Effector memory CD4-positive, alpha-beta T cell (primary cell): ENCODE data around the gene CCDC8.

Source experiments
- DNase-seq, 3 donors: peaks; one replicate each; pipeline ENCODE4 v3.0.0-alpha.2; 2020
- H3K27ac ChIP-seq: 2 replicates; pipeline ENCODE4 v1.7.0; 2013; ENCODE audit warnings: mild to moderate bottlenecking, low read length, moderate library complexity; ENCODE audit not compliant: insufficient read depth, poor library complexity, severe bottlenecking
- H3K27me3 ChIP-seq: replicated peaks from 2 replicates; pipeline ENCODE4 v1.7.0; 2013; ENCODE audit warnings: mild to moderate bottlenecking, low read length; ENCODE audit not compliant: insufficient read depth, control insufficient read depth, poor library complexity, severe bottlenecking
- H3K36me3 ChIP-seq: 2 replicates; pipeline ENCODE4 v1.7.0; 2013; ENCODE audit warnings: mild to moderate bottlenecking, low read length, moderate library complexity; ENCODE audit not compliant: control insufficient read depth, insufficient read depth
- H3K4me1 ChIP-seq: 2 replicates; pipeline ENCODE4 v1.7.0; 2013; ENCODE audit warnings: low read length, mild to moderate bottlenecking; ENCODE audit not compliant: control insufficient read depth, insufficient read depth, poor library complexity, severe bottlenecking
- H3K4me3 ChIP-seq: 2 replicates; pipeline ENCODE4 v1.7.0; 2013; ENCODE audit warnings: low read length, low read depth, mild to moderate bottlenecking; ENCODE audit not compliant: insufficient read depth, poor library complexity, severe bottlenecking
- H3K9me3 ChIP-seq: 2 replicates; pipeline ENCODE4 v1.7.0; 2013; ENCODE audit warnings: mild to moderate bottlenecking, low read length, moderate library complexity; ENCODE audit not compliant: control insufficient read depth

Gene CCDC8

GRCh38 chr19:46392252-46392801 lies 21.0 kb downstream of the CCDC8 start:
- H3K27ac ChIP-seq: no peak overlapping the region

GRCh38 chr19:46391296-46392251 lies 21.8 kb downstream of the CCDC8 start:
- Histone ChIP-seq H3K9me3 (no peaks in the 10 kb centered on the region), H3K36me3 (peaks cover 51% of the 10 kb centered on the region), H3K27me3 (no peaks in the 10 kb centered on the region), H3K4me3 (no peak overlapping the region), H3K27ac (no peak overlapping the region), H3K4me1 (no peaks in the 10 kb centered on the region)
- DNase-seq: no peak

More at GRCh38 chr19:46392252-46392801, 21.0 kb downstream of the CCDC8 start:
- no peak for DNase-seq
- Histone ChIP-seq H3K4me1 (no peaks in the 10 kb centered on the region), H3K36me3 (peaks cover 44% of the 10 kb centered on the region), H3K9me3 (no peaks in the 10 kb centered on the region), H3K27me3 (no peaks in the 10 kb centered on the region), H3K4me3 (no peak overlapping the region)

- Histone ChIP-seq H3K36me3 (peaks cover 57% of the 10 kb centered on the region), H3K27me3 (no peaks in the 10 kb centered on the region), H3K4me1 (no peaks in the 10 kb centered on the region), H3K27ac (no peak overlapping the region), H3K4me3 (no peak overlapping the region), H3K9me3 (no peaks in the 10 kb centered on the region)
- no peak for DNase-seq
Observed at GRCh38 chr19:46390866-46391265, 22.5 kb downstream of the CCDC8 start.

- Histone ChIP-seq H3K36me3 (peaks cover 60% of the 10 kb centered on the region), H3K27ac (no peak overlapping the region), H3K4me1 (no peaks in the 10 kb centered on the region), H3K9me3 (no peaks in the 10 kb centered on the region), H3K4me3 (no peak overlapping the region), H3K27me3 (no peaks in the 10 kb centered on the region)
- DNase-seq: no peak
Observed at GRCh38 chr19:46390121-46390858, 23.1 kb downstream of the CCDC8 start.

GRCh38 chr19:46388311-46389095 lies 24.9 kb downstream of the CCDC8 start:
- Histone ChIP-seq H3K27ac (no peak overlapping the region), H3K4me1 (no peaks in the 10 kb centered on the region), H3K9me3 (no peaks in the 10 kb centered on the region), H3K36me3 (peaks cover 76% of the 10 kb centered on the region), H3K4me3 (no peak overlapping the region), H3K27me3 (no peaks in the 10 kb centered on the region)
- DNase-seq: no peak

GRCh38 chr19:46387713-46388130 lies 25.6 kb downstream of the CCDC8 start:
- H3K36me3 ChIP-seq: peaks cover 84% of the 10 kb centered on the region

GRCh38 chr19:46386996-46387712 lies 26.2 kb downstream of the CCDC8 start:
- Histone ChIP-seq H3K4me1 (no peaks in the 10 kb centered on the region), H3K27me3 (no peaks in the 10 kb centered on the region), H3K9me3 (no peaks in the 10 kb centered on the region), H3K27ac (no peak overlapping the region), H3K4me3 (no peak overlapping the region), H3K36me3 (peaks cover 90% of the 10 kb centered on the region)
- DNase-seq: no peak

More at GRCh38 chr19:46387713-46388130, 25.6 kb downstream of the CCDC8 start:
- Histone ChIP-seq H3K4me3 (no peak overlapping the region), H3K9me3 (no peaks in the 10 kb centered on the region), H3K27me3 (no peaks in the 10 kb centered on the region), H3K27ac (no peak overlapping the region), H3K4me1 (no peaks in the 10 kb centered on the region)
- no peak for DNase-seq

GRCh38 chr19:46386151-46386550 lies 27.2 kb downstream of the CCDC8 start:
- Histone ChIP-seq H3K9me3 (no peaks in the 10 kb centered on the region), H3K27ac (no peak overlapping the region), H3K36me3 (peaks cover 92% of the 10 kb centered on the region), H3K4me1 (no peaks in the 10 kb centered on the region), H3K4me3 (no peak overlapping the region), H3K27me3 (no peaks in the 10 kb centered on the region)
- no peak for DNase-seq

GRCh38 chr19:46385636-46386035 lies 27.7 kb downstream of the CCDC8 start:
- peaks cover 88% of the 10 kb centered on the region for H3K36me3 ChIP-seq
- no peak overlapping the region for H3K27ac ChIP-seq
- H3K27me3 ChIP-seq: no peaks in the 10 kb centered on the region
- H3K9me3 ChIP-seq: no peaks in the 10 kb centered on the region
- no peak overlapping the region for H3K4me3 ChIP-seq
- no peaks in the 10 kb centered on the region for H3K4me1 ChIP-seq
- DNase-seq: no peak
